ENCODE measurements around the gene CAPN13.
A peak's percentile ranks its signal among the peaks of the same experiment; 100 is the strongest.

The CAPN13 gene

DNA sequence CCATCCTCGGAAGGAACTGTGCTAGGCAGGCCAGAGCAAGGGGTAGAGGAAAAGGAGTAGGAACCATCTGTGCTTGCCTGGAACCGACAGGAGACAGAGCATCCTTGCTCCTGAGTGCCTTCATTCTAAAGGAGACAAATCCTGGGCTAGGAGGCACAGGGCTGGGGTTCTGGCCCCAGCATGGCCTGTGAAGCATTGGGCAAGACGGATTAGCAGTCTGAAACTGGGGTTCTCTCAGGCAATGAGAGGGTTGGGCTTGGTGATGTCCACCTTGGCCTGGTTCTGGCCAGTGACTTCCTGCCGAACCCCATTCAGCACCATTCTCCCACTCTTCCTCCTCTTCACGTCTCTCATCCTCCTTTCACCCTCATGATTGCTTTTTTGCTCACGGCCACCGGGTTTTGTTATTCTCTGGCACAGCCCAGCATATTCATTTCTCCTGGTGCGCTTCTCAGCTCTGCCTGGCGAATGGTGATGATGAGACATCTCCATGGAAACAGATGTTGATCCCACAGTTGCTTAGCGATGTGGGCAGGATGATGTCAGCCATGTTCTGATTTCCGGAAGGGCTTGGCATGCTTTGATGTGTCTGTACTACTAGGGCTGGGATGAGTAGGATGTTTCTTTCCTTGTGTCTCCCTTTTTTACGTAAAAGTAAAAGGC is 127.7 kb downstream of the CAPN13 start:
- ATAC-seq = no peak
- Mint-ChIP-seq H3K27ac (no peak overlapping the region), H3K36me3 (no peaks in the 10 kb centered on the region), H3K9me3 (no peaks in the 10 kb centered on the region), H3K4me3 (no peak overlapping the region), H3K4me1 (peaks cover 8% of the 10 kb centered on the region), H3K27me3 (no peaks in the 10 kb centered on the region)

DNA sequence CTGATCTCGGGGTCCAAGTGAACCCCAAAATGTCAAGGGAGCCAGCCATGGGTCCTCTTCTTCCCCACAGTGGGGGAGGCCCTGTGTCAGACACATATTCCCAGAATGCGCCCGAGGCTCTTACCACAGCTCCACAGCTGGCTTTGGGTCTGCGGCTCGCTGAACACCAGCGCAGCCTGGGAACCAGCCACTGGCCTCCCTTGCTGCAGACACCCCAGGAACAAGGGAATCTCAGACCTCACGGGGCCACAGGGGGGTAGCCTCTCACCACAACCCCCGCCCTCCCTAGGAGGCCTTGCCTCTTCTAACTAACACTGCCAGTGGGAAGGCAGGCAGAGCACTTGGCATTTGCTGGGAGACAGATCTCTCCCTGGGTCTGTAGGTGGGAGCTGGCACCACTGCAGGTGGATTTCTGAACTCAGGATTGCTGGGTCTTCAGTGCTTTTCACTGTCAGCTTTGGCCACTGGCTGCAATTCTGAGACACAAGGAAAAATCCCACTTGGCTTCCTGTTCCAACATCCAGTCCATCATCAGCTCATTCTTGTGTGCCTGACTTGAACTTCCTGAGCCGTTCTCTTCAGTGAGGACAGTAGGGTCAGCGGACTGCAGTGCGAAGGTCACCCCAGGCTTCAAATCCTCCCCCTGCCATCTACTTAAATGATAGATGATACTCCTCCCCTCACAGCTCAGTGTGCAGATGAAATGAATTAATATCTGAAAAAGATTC is 128.7 kb downstream of the CAPN13 start:
- peak; percentile 22 for ATAC-seq
- no peak overlapping the region for H3K27ac Mint-ChIP-seq
- H3K4me3 Mint-ChIP-seq = no peak overlapping the region
- peaks cover 5% of the 10 kb centered on the region for H3K27me3 Mint-ChIP-seq
- no peaks in the 10 kb centered on the region for H3K36me3 Mint-ChIP-seq
- H3K4me1 Mint-ChIP-seq = peaks cover 6% of the 10 kb centered on the region
- H3K9me3 Mint-ChIP-seq = no peaks in the 10 kb centered on the region

DNA sequence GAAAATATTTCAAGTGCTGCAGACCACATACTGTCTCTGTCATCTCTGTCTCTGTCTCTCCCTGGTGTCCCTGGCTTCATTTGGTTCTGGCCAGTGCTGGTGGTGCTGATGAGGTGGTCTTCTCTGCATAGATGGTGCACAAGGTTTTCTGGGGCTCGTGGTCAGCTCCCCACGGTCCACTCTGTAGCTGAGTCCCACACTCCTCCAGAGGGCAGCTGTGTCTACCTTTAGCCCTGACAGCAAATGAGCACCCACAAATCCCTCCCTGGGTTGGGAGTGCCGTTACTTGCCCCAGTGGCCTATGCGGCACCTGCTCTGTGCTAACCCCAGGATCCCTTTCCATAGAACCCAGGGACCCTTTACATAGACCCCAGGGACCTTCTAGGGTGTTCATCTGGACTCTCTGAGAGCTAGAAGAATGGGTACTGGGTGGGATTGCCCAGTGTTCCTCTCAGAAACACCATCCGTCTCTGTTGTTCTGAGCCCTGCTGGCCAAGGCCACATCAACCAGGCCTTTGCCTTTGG is 129.3 kb downstream of the CAPN13 start:
- Mint-ChIP-seq H3K9me3 (no peaks in the 10 kb centered on the region), H3K27me3 (peaks cover 9% of the 10 kb centered on the region), H3K27ac (no peak overlapping the region), H3K36me3 (no peaks in the 10 kb centered on the region), H3K4me3 (no peak overlapping the region), H3K4me1 (no peaks in the 10 kb centered on the region)
- ATAC-seq = peak; percentile 31

DNA sequence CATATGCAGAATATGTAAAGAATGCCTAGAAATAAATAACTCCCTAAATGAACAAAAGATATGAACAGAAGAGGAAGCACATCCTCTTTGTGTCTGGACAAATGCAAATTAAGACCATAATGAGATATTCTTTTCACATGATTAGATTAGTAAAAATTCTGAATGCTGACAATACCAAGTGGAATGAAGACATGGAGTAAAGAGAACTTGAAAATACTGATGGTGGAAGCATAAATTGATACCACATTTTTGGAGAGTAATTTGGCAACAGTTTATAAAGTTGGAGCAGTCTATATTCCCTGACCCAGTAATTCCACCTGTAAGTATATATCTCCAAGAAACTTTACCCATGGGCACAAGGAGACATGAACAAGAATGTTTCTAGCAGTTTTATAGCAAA is 130.0 kb downstream of the CAPN13 start:
- no peaks in the 10 kb centered on the region for H3K4me1 Mint-ChIP-seq
- H3K27ac Mint-ChIP-seq = no peak overlapping the region
- no peak overlapping the region for H3K4me3 Mint-ChIP-seq
- no peak for ATAC-seq
- peaks cover 9% of the 10 kb centered on the region for H3K27me3 Mint-ChIP-seq
- H3K36me3 Mint-ChIP-seq = no peaks in the 10 kb centered on the region
- peaks cover 3% of the 10 kb centered on the region for H3K9me3 Mint-ChIP-seq

DNA sequence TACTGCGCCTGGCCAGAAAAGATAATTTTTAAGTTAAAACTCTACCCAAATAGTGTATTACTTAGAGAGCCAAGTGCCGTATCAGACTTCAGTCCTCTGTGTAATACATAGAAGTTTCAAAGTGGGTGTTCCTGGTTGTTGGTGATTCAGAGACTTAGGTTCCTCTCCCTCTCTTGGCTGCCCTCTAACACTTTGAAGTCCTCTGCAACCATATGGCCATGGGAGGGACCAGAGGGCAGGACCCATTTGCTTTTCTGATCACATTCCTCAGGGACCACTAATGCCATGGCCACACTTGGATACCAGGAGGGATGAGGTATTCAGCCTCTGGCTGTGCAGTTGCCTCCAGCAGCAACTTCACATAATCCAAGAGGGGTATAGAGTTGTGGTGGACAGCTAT is 131.5 kb downstream of the CAPN13 start:
- Mint-ChIP-seq H3K9me3 (peaks cover 3% of the 10 kb centered on the region), H3K4me3 (no peak overlapping the region), H3K4me1 (no peaks in the 10 kb centered on the region), H3K27me3 (peaks cover 9% of the 10 kb centered on the region), H3K36me3 (peaks cover 2% of the 10 kb centered on the region), H3K27ac (no peak overlapping the region)
- ATAC-seq = no peak

DNA sequence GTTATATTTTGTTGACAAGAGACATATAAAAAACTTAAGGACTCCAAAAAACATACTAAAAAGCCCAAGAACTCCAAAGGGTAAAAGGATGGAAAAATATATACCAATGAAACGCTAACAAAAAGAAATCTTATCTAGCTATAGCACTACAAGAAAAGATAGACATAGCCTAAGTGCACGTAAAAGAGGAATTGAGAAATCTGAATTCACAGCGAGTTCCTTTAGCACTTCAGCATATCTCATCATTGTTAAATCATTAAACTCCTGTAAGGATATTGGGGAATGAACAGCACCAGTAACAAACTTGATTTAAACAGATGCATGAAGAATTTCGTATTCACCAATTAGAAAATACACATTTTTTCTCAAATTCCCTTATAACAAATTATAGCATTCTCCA is 134.1 kb downstream of the CAPN13 start:
- H3K27ac Mint-ChIP-seq = no peak overlapping the region
- H3K36me3 Mint-ChIP-seq = peaks cover 28% of the 10 kb centered on the region
- H3K27me3 Mint-ChIP-seq = peaks cover 9% of the 10 kb centered on the region
- H3K9me3 Mint-ChIP-seq = peaks cover 25% of the 10 kb centered on the region
- H3K4me1 Mint-ChIP-seq = no peaks in the 10 kb centered on the region
- no peak overlapping the region for H3K4me3 Mint-ChIP-seq
- no peak for ATAC-seq

Data from stimulated activated memory B cell treated with anti-CD40 and anti-IgM and Interleukin-4, amounts not matched to agents 10 μg/mL and 1 μg/mL and 100 μg/mL, for 72 hours (primary cell).